ENCODE results near the gene DNAJC4. TPM values are rescaled to one million over a fixed set of nuclear protein-coding genes. Genes with fewer than 3 reads are reported as not detected.

The DNAJC4 gene
- total and polyA plus RNA-seq, 12 donors, result 19.9 to 220 (median 66.8) TPM

DNA sequence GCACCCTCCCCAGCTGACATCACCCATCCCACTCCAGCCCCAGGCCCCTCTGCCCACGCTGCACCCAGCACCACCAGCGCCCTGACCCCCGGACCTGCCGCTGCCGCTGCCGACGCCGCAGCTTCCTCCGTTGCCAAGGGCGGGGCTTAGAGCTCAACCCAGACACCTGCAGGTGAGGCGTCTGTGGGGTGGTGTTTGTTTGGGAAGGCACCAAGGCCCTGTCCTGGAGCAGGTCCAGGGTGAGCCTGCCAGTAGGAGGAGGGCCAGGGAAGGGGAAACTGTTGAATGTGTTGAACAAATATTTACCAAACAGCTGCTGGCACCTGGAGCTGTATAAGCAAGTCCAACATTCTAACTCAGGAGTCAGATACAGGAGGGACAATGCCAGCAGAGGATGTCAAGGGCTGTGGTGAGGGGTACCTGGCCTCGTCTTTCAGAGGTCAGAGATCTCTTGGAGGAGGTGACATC is 7.2 kb downstream of the DNAJC4 start:
- 68 to 84% (median 78%) methylated on average over 12 of the region's 12 CpGs for WGBS, 4 donors
- Histone ChIP-seq H3K4me3 (no peak overlapping the region), H3K27me3 (no peaks in the 10 kb centered on the region), H3K9me3 (replicated peaks in 1 of 3) (no peaks in the 10 kb centered on the region), H3K36me3 (replicated peaks in 1 of 2) (peaks cover 0 to 19% of the 10 kb centered on the region in 2 donors), H3K27ac (no peak overlapping the region), H3K4me1 (replicated peaks in 1 of 2) (peaks cover 15 to 36% of the 10 kb centered on the region in 2 donors)
- DNase-seq, result peak in 1 of 7 donors; percentile 18
- intact Hi-C loops (cut with DNase I), result no loop called here
- TF ChIP-seq, protein P1, sequence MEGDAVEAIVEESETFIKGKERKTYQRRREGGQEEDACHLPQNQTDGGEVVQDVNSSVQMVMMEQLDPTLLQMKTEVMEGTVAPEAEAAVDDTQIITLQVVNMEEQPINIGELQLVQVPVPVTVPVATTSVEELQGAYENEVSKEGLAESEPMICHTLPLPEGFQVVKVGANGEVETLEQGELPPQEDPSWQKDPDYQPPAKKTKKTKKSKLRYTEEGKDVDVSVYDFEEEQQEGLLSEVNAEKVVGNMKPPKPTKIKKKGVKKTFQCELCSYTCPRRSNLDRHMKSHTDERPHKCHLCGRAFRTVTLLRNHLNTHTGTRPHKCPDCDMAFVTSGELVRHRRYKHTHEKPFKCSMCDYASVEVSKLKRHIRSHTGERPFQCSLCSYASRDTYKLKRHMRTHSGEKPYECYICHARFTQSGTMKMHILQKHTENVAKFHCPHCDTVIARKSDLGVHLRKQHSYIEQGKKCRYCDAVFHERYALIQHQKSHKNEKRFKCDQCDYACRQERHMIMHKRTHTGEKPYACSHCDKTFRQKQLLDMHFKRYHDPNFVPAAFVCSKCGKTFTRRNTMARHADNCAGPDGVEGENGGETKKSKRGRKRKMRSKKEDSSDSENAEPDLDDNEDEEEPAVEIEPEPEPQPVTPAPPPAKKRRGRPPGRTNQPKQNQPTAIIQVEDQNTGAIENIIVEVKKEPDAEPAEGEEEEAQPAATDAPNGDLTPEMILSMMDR (IDR thresholded peaks at IDR 0.05), result no peak
- TF ChIP-seq POLR2A (IDR thresholded peaks at IDR 0.05), result no peak

DNA sequence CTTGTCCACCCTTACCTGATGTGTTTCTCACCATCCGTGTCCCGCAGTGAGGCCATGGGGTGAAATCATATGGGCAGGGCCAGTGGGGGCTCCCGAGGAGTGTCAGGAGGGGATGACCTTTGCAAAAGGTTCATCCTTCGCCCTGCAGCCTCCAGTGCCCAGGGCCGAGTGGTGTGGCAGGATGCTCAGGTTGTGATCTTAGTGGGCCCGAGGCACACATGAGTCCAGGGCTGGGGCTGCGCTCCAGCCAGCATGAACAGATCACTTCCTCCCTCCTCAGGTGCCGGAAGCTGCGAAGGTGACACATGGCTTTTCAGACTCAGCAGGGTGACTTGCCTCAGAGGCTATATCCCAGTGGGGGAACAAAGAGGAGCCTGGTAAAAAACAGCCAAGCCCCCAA is 7.7 kb downstream of the DNAJC4 start:
- DNase-seq, result peak in 1 of 7 donors; percentile 8
- peaks cover 20 to 41% of the 10 kb centered on the region in 2 donors for H3K4me1 ChIP-seq (replicated peaks in 1 of 2)
- peaks cover 0 to 20% of the 10 kb centered on the region in 2 donors for H3K36me3 ChIP-seq (replicated peaks in 1 of 2)
- WGBS, 4 donors, result 83 to 100% (median 93%) methylated on average over 2 to 9 of the region's 9 CpGs
- H3K27me3 ChIP-seq, result no peaks in the 10 kb centered on the region
- TF ChIP-seq POLR2A (IDR thresholded peaks at IDR 0.05), result no peak
- TF ChIP-seq, protein P1 (IDR thresholded peaks at IDR 0.05), result no peak
- H3K27ac ChIP-seq, result peak overlapping the region in 2 of 5 donors; percentile 97 to 99
- intact Hi-C loops (cut with DNase I), result no loop called here
- no peaks in the 10 kb centered on the region for H3K9me3 ChIP-seq (replicated peaks in 1 of 3)
- H3K4me3 ChIP-seq, result no peak overlapping the region

DNA sequence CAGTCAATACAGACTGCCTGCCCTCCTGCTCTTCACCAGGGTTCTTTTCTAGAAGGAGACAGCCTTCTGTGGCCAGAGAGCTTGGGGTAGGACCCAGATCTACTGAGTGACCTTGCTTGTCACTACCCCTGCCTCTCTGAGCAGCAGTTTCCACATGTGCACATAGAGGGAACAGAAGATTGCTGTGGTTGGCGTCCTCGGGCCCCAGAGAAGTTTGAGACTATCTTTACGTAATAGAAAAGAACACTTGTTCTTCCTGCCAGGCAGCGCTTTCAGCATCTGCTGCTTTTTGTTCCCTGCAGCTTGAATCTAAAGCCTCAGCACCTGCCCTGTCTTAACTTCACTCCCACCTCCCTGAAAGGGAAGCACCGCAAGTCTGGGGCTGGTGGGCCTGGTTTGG is 8.7 kb downstream of the DNAJC4 start:
- peak overlapping the region in 4 of 5 donors; percentile 97 to 99 (median 98) for H3K27ac ChIP-seq
- no peak overlapping the region for H3K4me3 ChIP-seq
- peaks cover 0 to 27% of the 10 kb centered on the region in 2 donors for H3K36me3 ChIP-seq (replicated peaks in 1 of 2)
- peaks cover 21 to 38% of the 10 kb centered on the region in 2 donors for H3K4me1 ChIP-seq (replicated peaks in 1 of 2)
- intact Hi-C loops (cut with DNase I), result no loop called here
- H3K27me3 ChIP-seq, result no peaks in the 10 kb centered on the region
- TF ChIP-seq, protein P1 (IDR thresholded peaks at IDR 0.05), result no peak
- no peak for TF ChIP-seq POLR2A (IDR thresholded peaks at IDR 0.05)
- DNase-seq, result peak in 2 of 7 donors; percentile 21 to 32
- no peaks in the 10 kb centered on the region for H3K9me3 ChIP-seq (replicated peaks in 1 of 3)
- 75 to 89% (median 76%) methylated on average over 5 of the region's 5 CpGs for WGBS, 4 donors

DNA sequence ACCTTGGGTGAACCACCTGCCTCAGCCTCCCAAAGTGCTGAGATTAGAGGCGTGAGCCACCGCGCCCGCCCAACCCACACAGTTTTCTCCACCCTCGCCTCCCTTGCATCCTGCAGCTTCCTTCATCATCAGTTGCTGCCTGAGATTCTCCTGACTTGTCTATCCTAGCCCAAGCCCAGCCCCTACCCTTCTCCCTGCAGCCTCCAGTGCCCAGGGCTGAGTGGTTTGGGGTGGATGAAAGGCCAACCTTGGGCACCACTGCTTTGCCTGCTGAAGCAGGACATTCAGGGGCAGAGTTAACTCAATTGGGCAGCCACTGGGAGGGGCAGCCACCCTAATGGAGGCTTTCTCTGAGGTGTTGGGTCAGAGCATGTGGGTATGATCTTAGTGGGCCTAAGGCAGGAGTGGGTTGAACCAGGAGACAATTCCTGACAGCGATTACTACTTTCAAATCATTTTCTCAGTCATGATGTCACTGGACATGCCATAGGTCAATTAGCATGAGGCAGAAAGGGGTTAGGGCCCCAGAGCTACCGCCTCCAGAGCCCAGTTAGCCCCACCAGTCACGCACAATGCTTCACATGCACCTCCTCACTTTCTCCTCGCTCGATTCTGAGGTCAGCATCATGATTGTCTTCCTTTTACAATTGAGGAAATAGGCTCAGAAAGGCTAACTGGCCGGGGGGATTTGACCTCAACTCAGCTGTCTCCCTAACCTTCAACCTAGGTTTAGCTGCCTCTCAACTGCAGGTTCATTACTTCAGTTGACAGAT is 9.5 kb downstream of the DNAJC4 start:
- no peaks in the 10 kb centered on the region for H3K9me3 ChIP-seq (replicated peaks in 1 of 3)
- H3K4me3 ChIP-seq, result peak overlapping the region in 1 of 4 donors; percentile 99
- peaks cover 21 to 39% of the 10 kb centered on the region in 2 donors for H3K4me1 ChIP-seq (replicated peaks in 1 of 2)
- WGBS, 4 donors, result 77 to 85% (median 79%) methylated on average over 11 of the region's 11 CpGs
- intact Hi-C loops (cut with DNase I), result no loop called here
- peaks cover 0 to 31% of the 10 kb centered on the region in 2 donors for H3K36me3 ChIP-seq (replicated peaks in 1 of 2)
- peak overlapping the region; percentile 80 to 99 (median 97) for H3K27ac ChIP-seq
- TF ChIP-seq, protein P1 (IDR thresholded peaks at IDR 0.05), result no peak
- TF ChIP-seq POLR2A (IDR thresholded peaks at IDR 0.05), result no peak
- H3K27me3 ChIP-seq, result no peaks in the 10 kb centered on the region
- peak in 3 of 7 donors; percentile 31 to 73 (median 55) for DNase-seq

All from adrenal gland (tissue), 12 donors.